ENCODE measurements around the gene CAPZB. TPM values are rescaled to one million over a fixed set of nuclear protein-coding genes. Genes with fewer than 3 reads are reported as not detected.

The CAPZB gene
- total and polyA plus RNA-seq, 7 donors, result 128 to 454 (median 214) TPM

DNA sequence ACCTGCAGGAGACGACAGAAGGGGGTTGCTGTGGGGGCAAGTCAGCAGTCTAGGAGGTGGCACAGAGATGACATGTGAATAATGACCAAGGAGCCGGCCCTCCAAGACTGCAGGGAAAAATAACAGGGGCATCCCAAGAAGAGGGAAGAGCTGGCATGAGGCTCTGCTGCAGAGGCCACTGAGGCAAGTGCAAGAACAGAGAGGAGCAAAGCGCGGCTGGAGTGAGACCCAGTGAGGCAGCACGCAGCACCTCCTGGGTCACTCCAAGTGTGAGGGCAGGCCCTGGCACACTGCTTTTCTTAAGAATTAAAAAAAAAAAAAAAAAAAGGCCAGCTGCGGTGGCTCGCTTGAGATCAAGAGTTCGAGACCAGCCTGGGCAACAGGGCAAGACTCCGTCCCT is 93.1 kb downstream of the CAPZB start:
- peaks cover 0 to 6% (median 0%) of the 10 kb centered on the region in 4 donors for H3K36me3 ChIP-seq
- TF ChIP-seq POLR2AphosphoS5 (IDR thresholded peaks at IDR 0.05) (no peak), POLR2A (IDR thresholded peaks at IDR 0.05) (no peak), EP300 (IDR thresholded peaks at IDR 0.05) (no peak)
- TF ChIP-seq, protein P1, sequence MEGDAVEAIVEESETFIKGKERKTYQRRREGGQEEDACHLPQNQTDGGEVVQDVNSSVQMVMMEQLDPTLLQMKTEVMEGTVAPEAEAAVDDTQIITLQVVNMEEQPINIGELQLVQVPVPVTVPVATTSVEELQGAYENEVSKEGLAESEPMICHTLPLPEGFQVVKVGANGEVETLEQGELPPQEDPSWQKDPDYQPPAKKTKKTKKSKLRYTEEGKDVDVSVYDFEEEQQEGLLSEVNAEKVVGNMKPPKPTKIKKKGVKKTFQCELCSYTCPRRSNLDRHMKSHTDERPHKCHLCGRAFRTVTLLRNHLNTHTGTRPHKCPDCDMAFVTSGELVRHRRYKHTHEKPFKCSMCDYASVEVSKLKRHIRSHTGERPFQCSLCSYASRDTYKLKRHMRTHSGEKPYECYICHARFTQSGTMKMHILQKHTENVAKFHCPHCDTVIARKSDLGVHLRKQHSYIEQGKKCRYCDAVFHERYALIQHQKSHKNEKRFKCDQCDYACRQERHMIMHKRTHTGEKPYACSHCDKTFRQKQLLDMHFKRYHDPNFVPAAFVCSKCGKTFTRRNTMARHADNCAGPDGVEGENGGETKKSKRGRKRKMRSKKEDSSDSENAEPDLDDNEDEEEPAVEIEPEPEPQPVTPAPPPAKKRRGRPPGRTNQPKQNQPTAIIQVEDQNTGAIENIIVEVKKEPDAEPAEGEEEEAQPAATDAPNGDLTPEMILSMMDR (IDR thresholded peaks at IDR 0.05), result no peak
- no peak for DNase-seq
- peaks cover 0 to 73% (median 67%) of the 10 kb centered on the region in 4 donors for H3K4me1 ChIP-seq
- H3K9me3 ChIP-seq, result no peaks in the 10 kb centered on the region
- peak overlapping the region; percentile 71 to 98 (median 82) for H3K27ac ChIP-seq
- no peak overlapping the region for H3K4me3 ChIP-seq
- no peaks in the 10 kb centered on the region for H3K27me3 ChIP-seq
- WGBS, 2 donors, result 83 to 86% methylated on average over 9 of the region's 9 CpGs
- intact Hi-C loops (cut with DNase I), result no loop called here

DNA sequence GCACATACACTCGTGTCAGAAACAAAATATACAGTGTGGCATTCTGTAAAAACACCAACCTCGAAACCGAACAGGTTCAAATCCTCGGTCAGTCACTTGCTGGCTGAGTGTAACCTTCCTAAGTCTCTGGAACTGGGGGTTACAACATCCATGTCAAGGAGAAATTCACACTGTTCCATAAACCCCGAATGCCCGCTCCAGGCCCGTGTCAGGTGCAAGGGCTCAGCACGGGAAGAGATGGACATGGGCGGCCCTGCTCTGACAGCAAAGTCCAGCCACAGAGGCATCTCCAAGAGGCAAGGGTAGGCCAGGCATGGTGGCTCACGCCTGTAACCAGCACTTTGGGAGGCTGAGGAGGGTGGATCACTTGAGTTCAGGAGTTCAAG is 93.8 kb downstream of the CAPZB start:
- no peak for DNase-seq
- Histone ChIP-seq H3K4me3 (peak overlapping the region in 1 of 4 donors; percentile 12), H3K27ac (peak overlapping the region; percentile 71 to 98 (median 82)), H3K27me3 (no peaks in the 10 kb centered on the region), H3K4me1 (peaks cover 0 to 79% (median 71%) of the 10 kb centered on the region in 4 donors), H3K9me3 (no peaks in the 10 kb centered on the region), H3K36me3 (peaks cover 0 to 6% (median 0%) of the 10 kb centered on the region in 4 donors)
- 40 to 48% methylated on average over 10 of the region's 10 CpGs for WGBS, 2 donors
- intact Hi-C loops (cut with DNase I), result loop anchor here (2.0 kb wide), 2 partner anchors 93 to 259 kb away; partner anchors contain the start of gene CAPZB
- TF ChIP-seq, protein P1 (IDR thresholded peaks at IDR 0.05), result no peak
- TF ChIP-seq POLR2A (IDR thresholded peaks at IDR 0.05) (no peak), EP300 (IDR thresholded peaks at IDR 0.05) (no peak), POLR2AphosphoS5 (IDR thresholded peaks at IDR 0.05) (no peak)

DNA sequence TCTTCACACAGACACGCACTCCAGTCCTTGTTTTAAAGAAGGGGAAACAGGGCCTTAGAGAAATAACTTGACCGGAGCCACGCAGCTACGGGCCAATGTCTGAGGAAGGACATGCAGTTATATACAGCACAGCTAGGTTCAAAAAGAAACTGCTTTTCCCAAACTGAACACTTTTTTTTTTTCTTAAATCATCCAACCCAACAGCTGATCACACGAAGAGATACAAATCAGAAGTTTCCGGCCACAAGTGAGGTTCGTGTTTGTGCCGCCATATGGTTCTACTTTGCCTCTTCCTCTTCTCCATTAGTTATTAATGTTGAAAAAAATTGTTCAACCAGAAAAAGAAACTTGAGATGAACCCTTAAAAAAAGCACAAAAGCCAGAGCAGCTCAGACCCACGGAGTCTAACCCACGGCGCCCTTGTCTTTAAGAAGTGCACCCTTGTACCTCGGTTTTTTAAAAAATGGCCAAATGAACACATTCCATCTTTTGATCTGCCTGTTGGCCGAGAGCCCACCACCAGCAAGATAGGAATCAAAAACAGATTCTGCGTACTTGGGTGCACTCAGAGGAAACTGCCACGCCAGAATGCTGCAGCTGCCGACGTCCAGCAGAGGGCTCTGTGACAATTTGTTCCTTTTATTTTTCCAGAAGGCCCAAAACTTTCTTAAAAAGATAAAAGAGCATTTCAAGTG is 94.3 kb downstream of the CAPZB start:
- no peaks in the 10 kb centered on the region for H3K27me3 ChIP-seq
- intact Hi-C loops (cut with DNase I), result loop anchor here (2.0 kb wide), 2 partner anchors 94 to 260 kb away; partner anchors contain the start of gene CAPZB
- H3K4me1 ChIP-seq, result peaks cover 0 to 83% (median 76%) of the 10 kb centered on the region in 4 donors
- peaks cover 0 to 4% (median 0%) of the 10 kb centered on the region in 4 donors for H3K36me3 ChIP-seq
- peak; percentile 87 for DNase-seq
- 21 to 51% methylated on average over 17 of the region's 17 CpGs for WGBS, 2 donors
- TF ChIP-seq POLR2AphosphoS5 (IDR thresholded peaks at IDR 0.05) (peak in 1 of 4 donors; percentile 17), POLR2A (IDR thresholded peaks at IDR 0.05) (no peak), EP300 (IDR thresholded peaks at IDR 0.05) (no peak)
- TF ChIP-seq, protein P1 (IDR thresholded peaks at IDR 0.05), result peak; percentile 70 to 88 (median 84)
- peak overlapping the region in 1 of 4 donors; percentile 12 for H3K4me3 ChIP-seq
- no peaks in the 10 kb centered on the region for H3K9me3 ChIP-seq
- peak overlapping the region; percentile 71 to 98 (median 82) for H3K27ac ChIP-seq

DNA sequence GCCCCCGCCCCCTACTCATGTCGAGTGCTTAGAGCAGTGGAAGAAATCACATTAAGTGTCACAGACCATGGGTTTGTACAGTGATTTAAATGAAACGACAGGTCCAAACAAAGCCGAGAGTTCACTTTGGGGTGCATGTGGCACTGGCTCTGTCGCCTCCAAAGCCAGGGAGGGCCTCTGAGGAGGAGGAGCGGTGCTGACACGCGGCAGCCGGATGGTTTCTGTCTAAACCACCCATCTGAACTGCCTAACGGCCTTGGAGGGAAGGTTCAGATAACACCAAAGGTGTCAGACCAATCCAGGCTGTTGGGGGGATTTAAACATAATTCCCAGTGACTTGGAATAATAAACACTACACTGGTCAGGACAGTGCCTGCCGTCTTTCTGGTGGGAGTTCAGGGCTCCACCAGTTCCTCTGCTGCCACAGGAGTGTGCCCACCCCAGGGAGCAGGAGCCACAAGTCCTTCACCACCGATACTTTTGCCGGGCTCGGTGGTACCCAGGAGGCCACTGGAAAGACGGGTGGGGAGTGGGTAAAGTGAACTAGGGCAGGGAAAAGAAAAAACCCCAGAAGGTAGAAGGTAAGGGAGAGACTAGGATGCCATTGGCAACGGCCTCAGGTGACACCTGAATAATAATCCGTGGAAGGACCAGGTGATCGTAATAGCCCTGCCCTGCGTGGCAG is 95.0 kb downstream of the CAPZB start:
- Histone ChIP-seq H3K27me3 (no peaks in the 10 kb centered on the region), H3K27ac (peak overlapping the region; percentile 71 to 98 (median 82)), H3K36me3 (peaks cover 0 to under 1% (median under 1%) of the 10 kb centered on the region in 4 donors), H3K9me3 (no peaks in the 10 kb centered on the region), H3K4me1 (peaks cover 0 to 83% (median 76%) of the 10 kb centered on the region in 4 donors), H3K4me3 (no peak overlapping the region)
- TF ChIP-seq EP300 (IDR thresholded peaks at IDR 0.05), result no peak
- TF ChIP-seq POLR2AphosphoS5 (IDR thresholded peaks at IDR 0.05), result no peak
- TF ChIP-seq, protein P1 (IDR thresholded peaks at IDR 0.05), result no peak
- no peak for TF ChIP-seq POLR2A (IDR thresholded peaks at IDR 0.05)
- intact Hi-C loops (cut with DNase I), result loop anchor here (2.0 kb wide), 2 partner anchors 94 to 260 kb away; partner anchors contain the start of gene CAPZB
- no peak for DNase-seq
- WGBS, 2 donors, result 73 to 77% methylated on average over 19 of the region's 19 CpGs

Data from sigmoid colon (tissue), 7 donors.